ENCODE results near the gene LGALS14.

- TF ChIP-seq CTCF (IDR thresholded peaks at IDR 0.05; ENCODE audit: low read depth, low read length) = no peak
- TF ChIP-seq POLR2A (IDR thresholded peaks at IDR 0.05; ENCODE audit: extremely low read depth, insufficient read length) = no peak
Measured at GRCh38 chr19:39672473-39672872, 31.8 kb upstream of the LGALS14 start.

All from NB4 (cell line).